ENCODE results near the gene CCSAP. TPM values are rescaled to one million over a fixed set of nuclear protein-coding genes. Genes with fewer than 3 reads are reported as not detected.
A peak's percentile ranks its signal among the peaks of the same experiment; 100 is the strongest.

CCSAP gene
- total and polyA plus RNA-seq, 2 of the 13 experiments (the other 11 are each of a cell fraction or from before 2014, with no cell fraction given), result 3.7 to 9.0 TPM

GRCh38 chr1:229273507-229274232 is 69.2 kb downstream of the CCSAP start (continued):
- TF ChIP-seq ZNF512 (CRISPR knock-in tag; IDR thresholded peaks at IDR 0.05) (no peak), ZFP91 (CRISPR knock-in tag; IDR thresholded peaks at IDR 0.05; ENCODE audit: borderline replicate concordance) (no peak), MTA3 (CRISPR knock-in tag; IDR thresholded peaks at IDR 0.05) (no peak), STAT6 (CRISPR knock-in tag; IDR thresholded peaks at IDR 0.05; ENCODE audit: borderline replicate concordance) (peak; percentile 45; the same call in 1 of the 2 replicates), RAD21 (CRISPR knock-in tag; IDR thresholded peaks at IDR 0.05) (0 out of 2 replicates have a peak, but pooled peaks have one; percentile 13), SPEN (CRISPR knock-in tag; IDR thresholded peaks at IDR 0.05; ENCODE audit: low read depth) (no peak), SMAD9 (CRISPR knock-in tag; IDR thresholded peaks at IDR 0.05) (no peak), ATRX (CRISPR knock-in tag; IDR thresholded peaks at IDR 0.05; ENCODE audit: borderline replicate concordance) (no peak), ZNF615 (CRISPR knock-in tag; IDR thresholded peaks at IDR 0.05; ENCODE audit: borderline replicate concordance) (no peak), ZSCAN9 (CRISPR knock-in tag; IDR thresholded peaks at IDR 0.05; ENCODE audit: borderline replicate concordance) (no peak; the same call in 1 of the 2 replicates), ZNF737 (CRISPR knock-in tag; IDR thresholded peaks at IDR 0.05; ENCODE audit: borderline replicate concordance) (no peak), KAT8 (CRISPR knock-in tag; IDR thresholded peaks at IDR 0.05) (peak; percentile 62; the same call in 1 of the 2 replicates), ZNF792 (CRISPR knock-in tag; IDR thresholded peaks at IDR 0.05) (peak; percentile 67; the same call in 1 of the 2 replicates), MLLT10 (CRISPR knock-in tag; IDR thresholded peaks at IDR 0.05) (no peak), ATAD3A (CRISPR knock-in tag; IDR thresholded peaks at IDR 0.05) (no peak), PRMT3 (CRISPR knock-in tag; IDR thresholded peaks at IDR 0.05; ENCODE audit: borderline replicate concordance, low read depth) (no peak), NR2F1 (CRISPR knock-in tag; IDR thresholded peaks at IDR 0.05) (peak; percentile 61 to 78; a peak in 3 of 4 replicates), KLF6 (CRISPR knock-in tag; IDR thresholded peaks at IDR 0.05) (no peak; the same call in 1 of the 2 replicates), ZSCAN20 (CRISPR knock-in tag; IDR thresholded peaks at IDR 0.05; ENCODE audit: borderline replicate concordance) (no peak), ZNF83 (CRISPR knock-in tag; IDR thresholded peaks at IDR 0.05; ENCODE audit: borderline replicate concordance) (no peak), ZBTB38 (CRISPR knock-in tag; IDR thresholded peaks at IDR 0.05) (no peak), MXI1 (IDR thresholded peaks at IDR 0.05; ENCODE audit: borderline replicate concordance, low read depth, low read length) (peak; percentile 74; the same call in 2 of the 3 replicates)
- TF ChIP-seq, protein P1, sequence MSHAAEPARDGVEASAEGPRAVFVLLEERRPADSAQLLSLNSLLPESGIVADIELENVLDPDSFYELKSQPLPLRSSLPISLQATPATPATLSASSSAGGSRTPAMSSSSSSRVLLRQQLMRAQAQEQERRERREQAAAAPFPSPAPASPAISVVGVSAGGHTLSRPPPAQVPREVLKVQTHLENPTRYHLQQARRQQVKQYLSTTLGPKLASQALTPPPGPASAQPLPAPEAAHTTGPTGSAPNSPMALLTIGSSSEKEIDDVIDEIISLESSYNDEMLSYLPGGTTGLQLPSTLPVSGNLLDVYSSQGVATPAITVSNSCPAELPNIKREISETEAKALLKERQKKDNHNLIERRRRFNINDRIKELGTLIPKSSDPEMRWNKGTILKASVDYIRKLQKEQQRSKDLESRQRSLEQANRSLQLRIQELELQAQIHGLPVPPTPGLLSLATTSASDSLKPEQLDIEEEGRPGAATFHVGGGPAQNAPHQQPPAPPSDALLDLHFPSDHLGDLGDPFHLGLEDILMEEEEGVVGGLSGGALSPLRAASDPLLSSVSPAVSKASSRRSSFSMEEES (CRISPR knock-in tag; IDR thresholded peaks at IDR 0.05), result peak; percentile 32; the same call in 1 of the 2 replicates
